OCI-LY1 (cell line): ENCODE results near the gene GULP1.

Experiments
- CTCF ChIP-seq: fragments of 200-600 bp; sonication (generic), shearing (Covaris generic); IDR thresholded peaks from 2 replicates; pipeline ENCODE4 v1.5.1; 2017; ENCODE audit warnings: mild to moderate bottlenecking, antibody characterized with exemption, low read length, moderate library complexity, mixed read lengths
- EZH2 ChIP-seq: fragments of 200-600 bp; sonication (generic), shearing (Covaris generic); IDR thresholded peaks from 2 replicates; pipeline ENCODE4 v1.8.0; 2017; ENCODE audit warnings: borderline replicate concordance, mixed run types, mild to moderate bottlenecking, antibody characterized with exemption, low read length, moderate library complexity, mixed read lengths

DNA sequence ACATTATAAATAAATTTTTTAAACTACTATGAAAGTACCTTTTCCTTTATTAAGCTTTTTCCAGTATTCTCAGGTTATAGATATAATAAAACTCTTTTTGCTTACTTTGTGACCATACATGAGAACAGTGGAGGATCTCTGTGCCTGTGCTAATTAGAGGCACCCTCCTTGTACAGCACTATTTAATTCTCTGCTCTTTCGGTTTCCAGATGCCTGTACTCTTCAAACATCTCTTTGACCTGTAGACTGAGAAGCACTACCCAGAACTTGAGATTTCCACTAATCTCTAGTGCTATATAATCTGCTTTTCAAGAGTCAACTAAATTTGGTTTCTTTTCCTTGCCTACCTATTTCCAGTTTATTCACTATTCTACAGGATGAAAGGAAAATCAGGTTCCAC lies 131.1 kb downstream of the GULP1 start:
- TF ChIP-seq CTCF (no peak), EZH2 (no peak)
